Astrocyte (in vitro differentiated cells and primary cell): ENCODE measurements around the gene RUNX1. TPM values are rescaled to one million over a fixed set of nuclear protein-coding genes. Genes with fewer than 3 reads are reported as not detected.
A peak's percentile ranks its signal among the peaks of the same experiment; 100 is the strongest.

Experiments
- DNase-seq: peaks from one replicate; pipeline ENCODE4 v3.0.0-alpha.2; 2010; ENCODE audit warnings: low read depth
- FAIRE-seq: peaks from 2 replicates; lab custom pipeline; 2011; peaks lifted over from hg19 to GRCh38; lab: Jason Lieb, UNC
- H2AFZ ChIP-seq: 2 replicates; pipeline ENCODE4 v1.6.0; 2012; ENCODE audit warnings: low read depth, low read length, inconsistent platforms
- H3K27ac ChIP-seq: 2 replicates; pipeline ENCODE4 v1.5.1; 2011; ENCODE audit warnings: low read depth, low read length, inconsistent platforms
- H3K27me3 ChIP-seq: 2 replicates; pipeline ENCODE4 v1.6.0; 2011; ENCODE audit warnings: low read length, inconsistent platforms; ENCODE audit not compliant: insufficient read depth
- H3K36me3 ChIP-seq: 2 replicates; pipeline ENCODE4 v1.5.1; 2011; ENCODE audit warnings: low read length, inconsistent platforms; ENCODE audit not compliant: insufficient read depth
- H3K4me1 ChIP-seq: 2 replicates; pipeline ENCODE4 v1.5.1; 2011; ENCODE audit warnings: low read length, inconsistent platforms; ENCODE audit not compliant: insufficient read depth
- H3K4me2 ChIP-seq: 2 replicates; pipeline ENCODE4 v1.6.0; 2012; ENCODE audit warnings: low read length, inconsistent platforms
- H3K4me3 ChIP-seq: 2 replicates; pipeline ENCODE4 v1.5.1; 2011; ENCODE audit warnings: low read depth, mild to moderate bottlenecking, low read length, inconsistent platforms; ENCODE audit not compliant: insufficient read depth
- H3K79me2 ChIP-seq: 2 replicates; pipeline ENCODE4 v1.6.0; 2012; ENCODE audit warnings: mild to moderate bottlenecking, low read length, inconsistent platforms; ENCODE audit not compliant: insufficient read depth
- H3K9ac ChIP-seq: 2 replicates; pipeline ENCODE4 v1.6.0; 2012; ENCODE audit warnings: mild to moderate bottlenecking, low read length, inconsistent platforms
- H3K9me3 ChIP-seq: 2 replicates; pipeline ENCODE4 v1.5.1; 2012; ENCODE audit warnings: low read depth, mild to moderate bottlenecking, low read length, inconsistent platforms; ENCODE audit not compliant: insufficient read depth
- H4K20me1 ChIP-seq: 2 replicates; pipeline ENCODE4 v1.6.0; 2012; ENCODE audit warnings: low read length, inconsistent platforms; ENCODE audit not compliant: insufficient read depth
- H3K27ac Mint-ChIP-seq: one replicate; pipeline ENCODE4 v1.8.0; 2021; ENCODE audit warnings: mild to moderate bottlenecking, mixed read lengths; ENCODE audit not compliant: unreplicated experiment
- H3K27me3 Mint-ChIP-seq: one replicate; pipeline ENCODE4 v1.8.0; 2021; ENCODE audit warnings: low read depth, mixed read lengths; ENCODE audit not compliant: unreplicated experiment
- H3K36me3 Mint-ChIP-seq: one replicate; pipeline ENCODE4 v1.8.0; 2021; ENCODE audit warnings: low read depth, mixed read lengths; ENCODE audit not compliant: unreplicated experiment
- H3K4me1 Mint-ChIP-seq: one replicate; pipeline ENCODE4 v1.8.0; 2021; ENCODE audit warnings: low read depth, mixed read lengths; ENCODE audit not compliant: unreplicated experiment
- H3K4me3 Mint-ChIP-seq: one replicate; pipeline ENCODE4 v1.8.0; 2021; ENCODE audit warnings: mild to moderate bottlenecking, moderate library complexity, mixed read lengths; ENCODE audit not compliant: unreplicated experiment
- H3K9me3 Mint-ChIP-seq: one replicate; pipeline ENCODE4 v1.8.0; 2021; ENCODE audit warnings: mild to moderate bottlenecking, mixed read lengths; ENCODE audit not compliant: unreplicated experiment
- EZH2 ChIP-seq: IDR thresholded peaks from 2 replicates; pipeline ENCODE4 v1.6.1; 2012; ENCODE audit warnings: mild to moderate bottlenecking, low read length, inconsistent platforms; ENCODE audit not compliant: insufficient read depth
- total RNA-seq: library from RNA; stranded (reverse); gene quantifications from 2 replicates; pipeline ENCODE4 v1.2.1, GENCODE V29; 2021
- TF ChIP-seq, protein P1 (sequence below): IDR thresholded peaks from 2 replicates; pipeline ENCODE4 v1.5.1; 2011; ENCODE audit warnings: low read depth, mild to moderate bottlenecking, inconsistent platforms, low read length, moderate library complexity; ENCODE audit not compliant: insufficient read depth

The RUNX1 gene
- total RNA-seq, 1 donor from 2014 or later, result 84.6 TPM

DNA sequence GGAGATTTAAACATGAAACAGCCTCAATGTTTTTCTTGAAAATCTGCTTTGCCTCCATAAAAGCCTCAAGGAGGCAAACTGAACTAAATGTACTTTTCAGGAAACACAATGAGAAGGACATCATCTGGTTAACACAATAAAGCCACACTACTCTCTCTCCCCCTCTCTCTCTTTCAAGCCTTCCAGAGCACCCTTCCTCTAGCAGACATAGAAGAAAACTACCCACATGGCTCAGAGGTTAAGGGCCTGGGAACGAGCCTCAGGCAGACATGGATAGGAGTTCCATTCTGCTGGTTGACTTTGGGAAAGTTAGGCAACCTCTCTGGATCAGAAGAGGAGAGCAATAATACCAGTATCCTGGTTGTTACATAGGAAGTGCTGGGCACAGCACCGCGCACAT, 42.9 kb downstream of the RUNX1 start:
- peaks cover 2% of the 10 kb centered on the region for H3K9me3 Mint-ChIP-seq
- TF ChIP-seq EZH2, result no peak
- TF ChIP-seq, protein P1, sequence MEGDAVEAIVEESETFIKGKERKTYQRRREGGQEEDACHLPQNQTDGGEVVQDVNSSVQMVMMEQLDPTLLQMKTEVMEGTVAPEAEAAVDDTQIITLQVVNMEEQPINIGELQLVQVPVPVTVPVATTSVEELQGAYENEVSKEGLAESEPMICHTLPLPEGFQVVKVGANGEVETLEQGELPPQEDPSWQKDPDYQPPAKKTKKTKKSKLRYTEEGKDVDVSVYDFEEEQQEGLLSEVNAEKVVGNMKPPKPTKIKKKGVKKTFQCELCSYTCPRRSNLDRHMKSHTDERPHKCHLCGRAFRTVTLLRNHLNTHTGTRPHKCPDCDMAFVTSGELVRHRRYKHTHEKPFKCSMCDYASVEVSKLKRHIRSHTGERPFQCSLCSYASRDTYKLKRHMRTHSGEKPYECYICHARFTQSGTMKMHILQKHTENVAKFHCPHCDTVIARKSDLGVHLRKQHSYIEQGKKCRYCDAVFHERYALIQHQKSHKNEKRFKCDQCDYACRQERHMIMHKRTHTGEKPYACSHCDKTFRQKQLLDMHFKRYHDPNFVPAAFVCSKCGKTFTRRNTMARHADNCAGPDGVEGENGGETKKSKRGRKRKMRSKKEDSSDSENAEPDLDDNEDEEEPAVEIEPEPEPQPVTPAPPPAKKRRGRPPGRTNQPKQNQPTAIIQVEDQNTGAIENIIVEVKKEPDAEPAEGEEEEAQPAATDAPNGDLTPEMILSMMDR, result no peak
- Histone ChIP-seq H3K9ac (no peak overlapping the region), H3K36me3 (no peaks in the 10 kb centered on the region), H3K27ac (no peak overlapping the region), H3K9me3 (no peaks in the 10 kb centered on the region), H3K4me3 (no peak overlapping the region), H3K4me1 (peaks cover 24% of the 10 kb centered on the region), H2AFZ (no peak overlapping the region), H3K27me3 (no peaks in the 10 kb centered on the region), H3K4me2 (no peak overlapping the region), H4K20me1 (peaks cover 9% of the 10 kb centered on the region), H3K79me2 (peaks cover 7% of the 10 kb centered on the region)
- FAIRE-seq (no peak), DNase-seq (no peak)
- H3K27me3 Mint-ChIP-seq, result peaks cover 9% of the 10 kb centered on the region
- H3K4me1 Mint-ChIP-seq, result peaks cover 32% of the 10 kb centered on the region
- no peak overlapping the region for H3K4me3 Mint-ChIP-seq
- H3K27ac Mint-ChIP-seq, result no peak overlapping the region
- H3K36me3 Mint-ChIP-seq, result peaks cover 19% of the 10 kb centered on the region

DNA sequence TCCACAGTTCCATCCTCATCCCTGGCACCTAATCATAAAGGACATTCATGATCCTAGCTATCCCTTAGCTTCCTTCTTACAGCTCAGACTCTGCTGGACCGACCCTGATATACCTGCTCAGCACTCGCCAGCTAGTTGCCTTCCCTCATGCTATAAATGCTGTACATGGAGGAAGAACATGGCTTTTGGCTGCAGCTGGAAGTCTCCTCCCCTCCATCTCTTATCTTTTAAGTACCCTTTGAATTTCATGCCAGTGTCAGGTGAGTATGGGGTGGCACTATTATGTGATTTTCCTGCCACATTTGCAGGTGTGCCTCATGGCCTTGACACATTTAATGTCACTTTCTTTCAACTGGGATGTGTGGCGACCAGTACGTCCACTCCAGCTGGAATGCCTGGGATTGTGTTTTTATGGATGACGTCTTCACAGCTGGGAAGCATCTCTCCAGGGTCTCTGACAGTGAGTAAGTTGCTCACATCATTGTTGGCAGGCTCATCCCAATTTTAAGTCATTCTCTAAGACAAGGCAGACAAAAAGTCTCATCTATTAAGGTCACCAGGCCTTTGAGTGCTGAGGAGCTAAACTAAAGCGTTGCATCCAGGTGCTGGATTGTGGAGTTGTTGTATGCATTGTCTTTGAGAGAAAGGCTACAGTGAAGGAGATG, 43.4 kb downstream of the RUNX1 start:
- Histone ChIP-seq H3K79me2 (peaks cover 9% of the 10 kb centered on the region), H3K4me2 (no peak overlapping the region), H3K27ac (no peak overlapping the region), H3K27me3 (no peaks in the 10 kb centered on the region), H2AFZ (no peak overlapping the region), H3K4me3 (no peak overlapping the region), H3K9me3 (no peaks in the 10 kb centered on the region), H3K36me3 (no peaks in the 10 kb centered on the region), H3K9ac (no peak overlapping the region), H3K4me1 (peaks cover 24% of the 10 kb centered on the region), H4K20me1 (peaks cover 4% of the 10 kb centered on the region)
- H3K4me1 Mint-ChIP-seq, result peaks cover 27% of the 10 kb centered on the region
- peak overlapping the region; percentile 73 for H3K27ac Mint-ChIP-seq
- FAIRE-seq (no peak), DNase-seq (no peak)
- peaks cover 19% of the 10 kb centered on the region for H3K36me3 Mint-ChIP-seq
- peaks cover 2% of the 10 kb centered on the region for H3K9me3 Mint-ChIP-seq
- H3K27me3 Mint-ChIP-seq, result peaks cover 9% of the 10 kb centered on the region
- H3K4me3 Mint-ChIP-seq, result peak overlapping the region; percentile 21
- no peak for TF ChIP-seq EZH2
- TF ChIP-seq, protein P1, result no peak

DNA sequence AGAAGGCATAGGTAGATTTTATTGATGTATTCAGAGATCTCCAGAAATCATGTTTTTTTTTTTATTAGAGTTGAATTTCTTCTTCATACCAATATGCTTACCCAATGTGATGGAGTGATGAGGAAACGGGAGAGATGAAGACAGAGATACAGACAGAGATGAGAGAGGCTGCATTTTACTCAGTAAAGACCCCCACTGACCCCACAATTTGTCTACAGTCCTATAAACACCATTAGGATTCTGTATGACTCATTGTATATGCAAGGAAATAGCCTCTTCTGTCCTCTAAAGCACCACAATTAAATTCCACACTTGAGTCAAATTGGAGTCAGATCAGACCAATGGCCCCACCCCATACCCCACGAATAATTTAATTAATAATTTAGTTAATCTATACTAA, 44.0 kb downstream of the RUNX1 start:
- TF ChIP-seq, protein P1, result no peak
- no peak for TF ChIP-seq EZH2
- H3K4me1 Mint-ChIP-seq, result peaks cover 23% of the 10 kb centered on the region
- FAIRE-seq (no peak), DNase-seq (no peak)
- Histone ChIP-seq H4K20me1 (peaks cover 4% of the 10 kb centered on the region), H3K9me3 (no peaks in the 10 kb centered on the region), H2AFZ (no peak overlapping the region), H3K27ac (peak overlapping the region; percentile 12), H3K4me3 (no peak overlapping the region), H3K27me3 (no peaks in the 10 kb centered on the region), H3K79me2 (peaks cover 12% of the 10 kb centered on the region), H3K36me3 (no peaks in the 10 kb centered on the region), H3K4me2 (no peak overlapping the region), H3K4me1 (peaks cover 24% of the 10 kb centered on the region), H3K9ac (no peak overlapping the region)
- no peak overlapping the region for H3K27ac Mint-ChIP-seq
- no peak overlapping the region for H3K4me3 Mint-ChIP-seq
- peaks cover 14% of the 10 kb centered on the region for H3K36me3 Mint-ChIP-seq
- H3K9me3 Mint-ChIP-seq, result peaks cover 5% of the 10 kb centered on the region
- H3K27me3 Mint-ChIP-seq, result peaks cover 9% of the 10 kb centered on the region
